NCI-H1105 (cell line): Measurements from ENCODE around the gene CMTM2.

ENCODE experiments used
- DNase-seq: peaks from one replicate; lab custom pipeline; 2025; lab: John Stamatoyannopoulos, UW

The CMTM2 gene

GRCh38 chr16:66634527-66635196, 55.4 kb downstream of the CMTM2 start:
- no peak for DNase-seq

- no peak for DNase-seq
Observed at GRCh38 chr16:66635406-66635805, 56.1 kb downstream of the CMTM2 start.

GRCh38 chr16:66636199-66636598, 56.9 kb downstream of the CMTM2 start:
- no peak for DNase-seq

DNA sequence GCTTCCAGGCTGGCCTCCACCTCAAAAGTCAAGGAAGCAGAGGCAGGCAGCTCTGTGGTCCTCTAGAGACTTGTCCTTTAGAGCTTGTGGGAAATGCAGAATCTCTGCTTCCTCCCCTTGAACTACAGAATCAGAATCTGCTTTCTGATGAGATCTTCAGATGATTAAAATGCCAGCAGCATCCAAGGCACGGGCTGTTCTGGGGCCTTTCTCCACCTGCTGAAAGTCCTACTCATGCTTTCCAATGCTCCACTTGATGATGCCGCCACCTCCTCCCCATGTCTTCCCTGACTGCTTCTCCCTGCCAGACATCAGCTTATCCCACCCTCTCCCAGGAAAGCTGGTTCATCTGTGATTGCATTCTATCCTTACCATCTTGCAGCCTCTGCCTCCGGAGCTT, 58.5 kb downstream of the CMTM2 start:
- no peak for DNase-seq
